OCI-LY1 (cell line): ENCODE results near the gene NUDT14.

ENCODE experiments used
- H2AFZ ChIP-seq: fragments of 200-600 bp; sonication (generic), shearing (Covaris generic); 2 replicates; pipeline ENCODE4 v1.6.0; 2014; ENCODE audit warnings: antibody characterized with exemption, mild to moderate bottlenecking, low read length
- H3F3A ChIP-seq: fragments of 200-600 bp; sonication (generic), shearing (Covaris generic); 2 replicates; pipeline ENCODE4 v1.6.0; 2014; ENCODE audit warnings: mild to moderate bottlenecking, antibody characterized with exemption, low read length, moderate library complexity; ENCODE audit not compliant: insufficient read depth
- H3K27ac ChIP-seq: fragments of 200-600 bp; sonication (generic); 2 replicates; pipeline ENCODE4 v1.5.1; 2014; ENCODE audit warnings: low read length, mixed run types, mild to moderate bottlenecking, low read depth; ENCODE audit not compliant: poor library complexity, severe bottlenecking
- H3K27me3 ChIP-seq: fragments of 200-600 bp; sonication (generic); 2 replicates; pipeline ENCODE4 v1.6.0; 2014; ENCODE audit warnings: antibody characterized with exemption, mild to moderate bottlenecking, low read length, moderate library complexity; ENCODE audit not compliant: insufficient read depth
- H3K36me3 ChIP-seq: fragments of 200-600 bp; sonication (generic); 2 replicates; pipeline ENCODE4 v1.6.1; 2014; ENCODE audit warnings: mild to moderate bottlenecking, antibody characterized with exemption, low read length, moderate library complexity, mixed read lengths; ENCODE audit not compliant: insufficient read depth
- H3K4me1 ChIP-seq: fragments of 200-600 bp; sonication (generic); 2 replicates; pipeline ENCODE4 v1.5.1; 2014; ENCODE audit warnings: mild to moderate bottlenecking, low read length, moderate library complexity; ENCODE audit not compliant: insufficient read depth, severe bottlenecking
- H3K4me2 ChIP-seq: fragments of 200-600 bp; sonication (generic), shearing (Covaris generic); 2 replicates; pipeline ENCODE4 v1.6.1; 2014; ENCODE audit warnings: low read length
- H3K4me3 ChIP-seq: fragments of 200-600 bp; sonication (generic); 2 replicates; pipeline ENCODE4 v1.5.1; 2014; ENCODE audit warnings: low read length, low read depth, mild to moderate bottlenecking, mixed read lengths; ENCODE audit not compliant: poor library complexity, severe bottlenecking
- H3K79me2 ChIP-seq: fragments of 200-600 bp; shearing (Covaris generic); 2 replicates; pipeline ENCODE4 v1.6.1; 2016; ENCODE audit warnings: mixed run types, low read length, mixed read lengths; ENCODE audit not compliant: insufficient read depth
- H3K9ac ChIP-seq: fragments of 200-600 bp; sonication (generic), shearing (Covaris generic); 2 replicates; pipeline ENCODE4 v1.6.1; 2014; ENCODE audit warnings: mild to moderate bottlenecking, low read length, mixed read lengths
- H3K9me2 ChIP-seq: fragments of 200-600 bp; sonication (generic), shearing (Covaris generic); 2 replicates; pipeline ENCODE4 v1.6.1; 2014; ENCODE audit warnings: low read depth, mild to moderate bottlenecking, low read length, mixed read lengths
- H3K9me3 ChIP-seq: fragments of 200-600 bp; shearing (Covaris generic); 2 replicates; pipeline ENCODE4 v1.6.1; 2014; ENCODE audit warnings: low read length, mixed read lengths
- H4K20me1 ChIP-seq: fragments of 200-600 bp; sonication (generic), shearing (Covaris generic); 2 replicates; pipeline ENCODE4 v1.6.0; 2016; ENCODE audit warnings: mild to moderate bottlenecking, low read length; ENCODE audit not compliant: insufficient read depth
- CTCF ChIP-seq: fragments of 200-600 bp; sonication (generic), shearing (Covaris generic); IDR thresholded peaks from 2 replicates; pipeline ENCODE4 v1.5.1; 2017; ENCODE audit warnings: mild to moderate bottlenecking, antibody characterized with exemption, low read length, moderate library complexity, mixed read lengths
- EZH2 ChIP-seq: fragments of 200-600 bp; sonication (generic), shearing (Covaris generic); IDR thresholded peaks from 2 replicates; pipeline ENCODE4 v1.8.0; 2017; ENCODE audit warnings: borderline replicate concordance, mixed run types, mild to moderate bottlenecking, antibody characterized with exemption, low read length, moderate library complexity, mixed read lengths

NUDT14 gene

GRCh38 chr14:105218611-105219010 is 37.5 kb upstream of the NUDT14 start:
- Histone ChIP-seq H3K27me3 (no peaks in the 10 kb centered on the region), H3K4me3 (no peak overlapping the region), H3K9ac (no peak overlapping the region), H3F3A (no peaks in the 10 kb centered on the region), H3K9me2 (no peaks in the 10 kb centered on the region), H3K36me3 (no peaks in the 10 kb centered on the region; the same call in 1 of the 2 replicates), H4K20me1 (no peaks in the 10 kb centered on the region), H3K4me2 (no peak overlapping the region), H3K4me1 (peaks cover 9% of the 10 kb centered on the region), H3K79me2 (no peaks in the 10 kb centered on the region), H3K27ac (no peak overlapping the region), H3K9me3 (no peaks in the 10 kb centered on the region), H2AFZ (no peak overlapping the region)
- no peak for TF ChIP-seq CTCF
- TF ChIP-seq EZH2 = no peak

- TF ChIP-seq CTCF (no peak), EZH2 (no peak)
- H2AFZ ChIP-seq = no peak overlapping the region
- H3K4me1 ChIP-seq = peaks cover under 1% of the 10 kb centered on the region
- H3K4me2 ChIP-seq = no peak overlapping the region
- H3K79me2 ChIP-seq = no peaks in the 10 kb centered on the region
- H3F3A ChIP-seq = no peaks in the 10 kb centered on the region
- H3K9ac ChIP-seq = no peak overlapping the region
- no peaks in the 10 kb centered on the region for H3K9me3 ChIP-seq
- H3K27ac ChIP-seq = no peak overlapping the region
- no peaks in the 10 kb centered on the region for H3K9me2 ChIP-seq
- no peaks in the 10 kb centered on the region for H4K20me1 ChIP-seq
- no peaks in the 10 kb centered on the region; the same call in 1 of the 2 replicates for H3K36me3 ChIP-seq
- no peaks in the 10 kb centered on the region for H3K27me3 ChIP-seq
- H3K4me3 ChIP-seq = no peak overlapping the region
Measured at GRCh38 chr14:105217774-105218173, 36.7 kb upstream of the NUDT14 start.

- H4K20me1 ChIP-seq = no peaks in the 10 kb centered on the region
- H2AFZ ChIP-seq = no peak overlapping the region
- H3K4me2 ChIP-seq = no peak overlapping the region
- no peak overlapping the region for H3K9ac ChIP-seq
- H3K4me3 ChIP-seq = no peak overlapping the region
- H3K79me2 ChIP-seq = no peaks in the 10 kb centered on the region
- no peak overlapping the region for H3K27ac ChIP-seq
- H3K4me1 ChIP-seq = no peaks in the 10 kb centered on the region
- H3F3A ChIP-seq = no peaks in the 10 kb centered on the region
- no peaks in the 10 kb centered on the region for H3K9me3 ChIP-seq
- H3K27me3 ChIP-seq = no peaks in the 10 kb centered on the region
- TF ChIP-seq EZH2 (no peak), CTCF (no peak)
- no peaks in the 10 kb centered on the region for H3K9me2 ChIP-seq
- no peaks in the 10 kb centered on the region; the same call in 1 of the 2 replicates for H3K36me3 ChIP-seq
Measured at GRCh38 chr14:105216490-105217247, 35.6 kb upstream of the NUDT14 start.
